Measurements from ENCODE around the gene OIT3. TPM values are rescaled to one million over a fixed set of nuclear protein-coding genes. Genes with fewer than 3 reads are reported as not detected.

OIT3 gene
- total RNA-seq, 1 donor from 2014 or later: not detected

- Histone ChIP-seq H3K27me3 (no peaks in the 10 kb centered on the region), H3K36me3 (no peaks in the 10 kb centered on the region), H3K9me3 (ENCODE audit: low read depth) (no peaks in the 10 kb centered on the region), H3K79me2 (ENCODE audit: low read depth) (no peaks in the 10 kb centered on the region), H3F3A (ENCODE audit: low read depth) (peaks cover 15% of the 10 kb centered on the region), H3K4me1 (peaks cover 27% of the 10 kb centered on the region), H3K27ac (peak overlapping the region; percentile 8), H3K4me3 (no peak overlapping the region), H3K9ac (no peak overlapping the region), H4K20me1 (ENCODE audit: low read depth) (no peaks in the 10 kb centered on the region), H2AFZ (replicated peaks) (no peak overlapping the region), H3K4me2 (peak overlapping the region; percentile 35)
- DNase-seq (ENCODE audit: low spot score): no peak
- TF ChIP-seq CTCF (IDR thresholded peaks at IDR 0.05) (no peak), EZH2phosphoT487 (IDR thresholded peaks at IDR 0.05) (no peak), EZH2 (IDR thresholded peaks at IDR 0.05) (no peak)
- Mint-ChIP-seq H3K27ac (no peak overlapping the region), H3K36me3 (peaks cover 12% of the 10 kb centered on the region), H3K4me3 (no peak overlapping the region), H3K4me1 (peaks cover 18% of the 10 kb centered on the region), H3K9me3 (peaks cover under 1% of the 10 kb centered on the region), H3K27me3 (ENCODE audit: insufficient read depth, low read depth) (no peaks in the 10 kb centered on the region)
Measured at GRCh38 chr10:72887043-72887442, 6.5 kb upstream of the OIT3 start.

GRCh38 chr10:72888151-72888638 lies 5.3 kb upstream of the OIT3 start:
- Histone ChIP-seq H3K27me3 (no peaks in the 10 kb centered on the region), H4K20me1 (ENCODE audit: low read depth) (no peaks in the 10 kb centered on the region), H3K27ac (no peak overlapping the region), H3K9me3 (ENCODE audit: low read depth) (no peaks in the 10 kb centered on the region), H3K79me2 (ENCODE audit: low read depth) (no peaks in the 10 kb centered on the region), H3K4me1 (peaks cover 28% of the 10 kb centered on the region), H2AFZ (replicated peaks) (no peak overlapping the region), H3K4me3 (no peak overlapping the region), H3K4me2 (no peak overlapping the region), H3K9ac (no peak overlapping the region), H3F3A (ENCODE audit: low read depth) (peaks cover 15% of the 10 kb centered on the region), H3K36me3 (no peaks in the 10 kb centered on the region)
- H3K4me1 Mint-ChIP-seq: peaks cover 17% of the 10 kb centered on the region
- H3K27me3 Mint-ChIP-seq (ENCODE audit: insufficient read depth, low read depth): no peaks in the 10 kb centered on the region
- no peaks in the 10 kb centered on the region for H3K9me3 Mint-ChIP-seq
- no peak overlapping the region for H3K27ac Mint-ChIP-seq
- no peak overlapping the region for H3K4me3 Mint-ChIP-seq
- H3K36me3 Mint-ChIP-seq: peaks cover 11% of the 10 kb centered on the region
- DNase-seq (ENCODE audit: low spot score): no peak
- TF ChIP-seq EZH2 (IDR thresholded peaks at IDR 0.05) (no peak), EZH2phosphoT487 (IDR thresholded peaks at IDR 0.05) (no peak), CTCF (IDR thresholded peaks at IDR 0.05) (no peak)

GRCh38 chr10:72889391-72889831 lies 4.1 kb upstream of the OIT3 start:
- TF ChIP-seq CTCF (IDR thresholded peaks at IDR 0.05): no peak
- no peak for TF ChIP-seq EZH2phosphoT487 (IDR thresholded peaks at IDR 0.05)
- no peak for TF ChIP-seq EZH2 (IDR thresholded peaks at IDR 0.05)
- H3K4me1 ChIP-seq: peaks cover 29% of the 10 kb centered on the region
- no peak overlapping the region for H3K27ac ChIP-seq
- no peaks in the 10 kb centered on the region for H3K36me3 ChIP-seq
- H2AFZ ChIP-seq (replicated peaks): no peak overlapping the region
- DNase-seq (ENCODE audit: low spot score): no peak
- H3K79me2 ChIP-seq (ENCODE audit: low read depth): no peaks in the 10 kb centered on the region
- no peak overlapping the region for H3K9ac ChIP-seq
- H3K27me3 ChIP-seq: no peaks in the 10 kb centered on the region
- H4K20me1 ChIP-seq (ENCODE audit: low read depth): no peaks in the 10 kb centered on the region
- H3K27ac Mint-ChIP-seq: no peak overlapping the region
- H3K9me3 ChIP-seq (ENCODE audit: low read depth): no peaks in the 10 kb centered on the region
- no peak overlapping the region for H3K4me3 Mint-ChIP-seq
- no peak overlapping the region for H3K4me2 ChIP-seq
- H3K4me1 Mint-ChIP-seq: peaks cover 17% of the 10 kb centered on the region
- no peak overlapping the region for H3K4me3 ChIP-seq
- H3K9me3 Mint-ChIP-seq: no peaks in the 10 kb centered on the region
- peaks cover 11% of the 10 kb centered on the region for H3K36me3 Mint-ChIP-seq
- H3F3A ChIP-seq (ENCODE audit: low read depth): peaks cover 15% of the 10 kb centered on the region
- no peaks in the 10 kb centered on the region for H3K27me3 Mint-ChIP-seq (ENCODE audit: insufficient read depth, low read depth)
